ENCODE measurements around the gene SETDB2.

The SETDB2 gene

GRCh38 chr13:49536144-49536873, 92.2 kb downstream of the SETDB2 start:
- DNase-seq: no peak

- DNase-seq: no peak
These were observed 94.3 kb downstream of the SETDB2 start for GRCh38 chr13:49538404-49538803.

- no peak for DNase-seq
These were observed 95.2 kb downstream of the SETDB2 start for GRCh38 chr13:49539313-49539712.

GRCh38 chr13:49539746-49540145, 95.7 kb downstream of the SETDB2 start:
- DNase-seq: no peak

- DNase-seq: no peak
These were observed 96.5 kb downstream of the SETDB2 start for GRCh38 chr13:49540552-49540951.

- DNase-seq: no peak
These were observed 99.6 kb downstream of the SETDB2 start for GRCh38 chr13:49543656-49544055.
